NCI-H2196 (cell line): ENCODE data around the gene CDH4.
"Not testable (repeated sequence)": the region's sequence is repeated elsewhere in the genome, so short reads cannot be mapped to it uniquely, and the experiment has no call there.

Experiments
- DNase-seq: peaks from one replicate; lab custom pipeline; 2025; ENCODE audit not compliant: unreplicated experiment; lab: John Stamatoyannopoulos, UW

CDH4 gene

GRCh38 chr20:61973515-61974356 is 721.7 kb downstream of the CDH4 start:
- no peak for DNase-seq

GRCh38 chr20:61974357-61974665 is 722.2 kb downstream of the CDH4 start:
- no peak for DNase-seq

GRCh38 chr20:61975407-61976129 is 723.5 kb downstream of the CDH4 start:
- DNase-seq = no peak

GRCh38 chr20:61976263-61976643 is 724.2 kb downstream of the CDH4 start:
- DNase-seq = no peak

DNA sequence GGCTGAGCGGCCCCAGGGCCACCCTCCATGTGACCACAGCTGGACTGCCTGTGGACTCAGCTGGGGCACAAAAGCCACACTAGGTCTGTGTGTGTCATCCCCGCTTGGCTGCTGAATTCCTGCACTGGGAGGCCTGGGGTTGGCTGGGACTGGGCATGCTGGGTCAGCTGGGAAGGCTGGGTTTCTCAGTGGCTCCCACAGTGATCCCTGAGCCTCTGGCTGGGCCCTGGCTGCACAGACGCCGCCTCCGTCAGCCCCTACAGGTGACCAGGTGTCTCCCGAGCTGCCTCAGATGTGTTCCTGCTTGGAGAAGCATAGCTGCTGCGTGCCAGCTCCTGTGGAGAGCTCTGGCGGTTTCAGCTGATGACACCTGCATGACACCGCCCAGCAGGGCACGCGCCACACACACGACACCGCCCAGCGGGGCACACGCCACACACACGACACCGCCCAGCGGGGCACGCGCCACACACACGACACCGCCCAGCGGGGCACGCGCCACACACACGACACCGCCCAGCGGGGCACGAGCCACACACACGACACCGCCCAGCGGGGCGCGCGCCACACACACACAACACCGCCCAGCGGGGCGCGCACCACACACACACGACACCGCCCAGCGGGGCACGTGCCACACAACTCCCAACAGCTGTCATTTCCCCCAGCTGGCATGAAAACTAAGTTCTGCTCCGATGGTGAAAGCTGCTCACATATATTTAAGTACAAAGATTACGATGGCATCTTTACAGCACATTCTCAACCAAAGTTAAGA is 724.8 kb downstream of the CDH4 start:
- no peak for DNase-seq

- no peak for DNase-seq
Observed at GRCh38 chr20:61977419-61977786, 725.3 kb downstream of the CDH4 start.

- DNase-seq = no peak
Observed at GRCh38 chr20:61978491-61978890, 726.4 kb downstream of the CDH4 start.

GRCh38 chr20:61979090-61979489 is 727.0 kb downstream of the CDH4 start:
- DNase-seq = no peak

DNA sequence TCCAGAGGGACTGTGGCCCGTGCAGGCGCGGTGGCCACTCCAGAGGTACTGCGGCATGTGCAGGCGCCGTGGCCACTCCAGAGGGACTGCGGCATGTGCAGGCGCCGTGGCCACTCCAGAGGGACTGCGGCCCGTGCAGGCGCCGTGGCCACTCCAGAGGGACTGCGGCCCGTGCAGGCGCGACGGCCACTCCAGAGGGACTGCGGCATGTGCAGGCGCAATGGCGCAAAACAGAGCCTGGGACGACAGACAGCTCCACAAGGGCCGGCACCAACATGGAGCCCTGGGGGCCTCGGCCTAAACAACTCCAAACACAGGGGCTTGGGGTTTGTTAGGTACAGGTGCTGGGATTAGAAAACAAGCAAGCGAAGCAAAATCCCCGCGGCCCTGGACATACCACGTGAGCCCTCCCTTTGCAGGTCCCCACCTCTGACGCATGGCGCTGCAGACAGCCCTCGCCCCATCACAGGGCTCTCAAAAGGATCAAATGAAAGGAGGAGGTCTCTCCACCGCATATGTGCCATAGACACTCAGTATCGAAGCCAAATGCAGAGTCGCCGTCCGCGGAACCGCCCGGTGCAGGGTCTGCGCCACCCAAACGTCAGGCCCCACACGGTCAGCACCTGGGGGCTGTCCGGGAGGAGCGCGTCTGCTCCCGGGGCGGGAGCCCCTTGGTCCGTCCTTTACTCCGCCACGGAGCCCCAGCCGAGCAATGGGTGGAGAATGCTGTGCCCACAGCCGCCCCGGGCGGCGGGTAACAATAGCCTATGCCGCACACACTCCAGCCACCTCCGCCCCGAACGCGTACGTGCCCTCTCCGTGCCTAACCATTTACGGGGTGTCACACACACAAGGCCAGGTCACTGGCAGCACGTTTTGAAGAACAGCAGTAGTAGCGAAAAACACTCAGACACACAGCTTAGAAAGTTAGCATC is 727.9 kb downstream of the CDH4 start:
- no peak for DNase-seq

GRCh38 chr20:61980647-61981583 is 728.9 kb downstream of the CDH4 start:
- DNase-seq = no peak

DNA sequence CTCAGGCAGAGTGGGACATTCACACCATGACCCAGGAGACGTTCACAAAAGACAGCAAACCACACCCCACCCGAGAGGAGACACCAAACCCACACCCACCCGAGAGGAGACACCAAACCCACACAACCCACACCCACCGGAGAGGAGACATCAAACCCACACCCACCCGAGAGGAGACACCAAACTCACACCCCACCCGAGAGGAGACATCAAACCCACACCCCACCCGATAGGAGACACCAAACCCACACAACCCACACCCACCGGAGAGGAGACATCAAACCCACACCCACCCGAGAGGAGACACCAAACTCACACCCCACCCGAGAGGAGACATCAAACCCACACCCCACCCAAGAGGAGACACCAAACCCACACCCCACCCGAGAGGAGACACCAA is 729.6 kb downstream of the CDH4 start:
- not testable (repeated sequence) for DNase-seq

GRCh38 chr20:61982191-61982950 is 730.3 kb downstream of the CDH4 start:
- no peak for DNase-seq

- DNase-seq = no peak
Observed at GRCh38 chr20:61982951-61983315, 730.9 kb downstream of the CDH4 start.

DNA sequence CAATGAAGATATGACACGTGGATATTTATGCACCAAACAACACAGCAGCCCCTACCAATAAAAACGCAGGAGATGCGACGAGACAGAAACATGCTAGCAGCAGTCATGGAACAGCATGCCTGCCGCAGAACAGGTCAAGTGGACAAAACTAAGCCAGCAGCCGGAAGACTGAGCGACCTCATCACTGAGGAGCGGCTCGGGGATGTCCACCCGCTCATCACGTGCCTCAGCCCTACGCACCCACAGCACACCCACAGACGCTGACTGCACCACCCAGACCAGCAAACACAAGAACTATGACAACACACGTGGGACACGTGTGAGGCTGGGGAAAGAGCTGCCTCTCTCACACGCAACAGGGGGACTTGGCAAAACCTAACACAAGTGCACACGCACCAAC is 731.9 kb downstream of the CDH4 start:
- DNase-seq = no peak

DNA sequence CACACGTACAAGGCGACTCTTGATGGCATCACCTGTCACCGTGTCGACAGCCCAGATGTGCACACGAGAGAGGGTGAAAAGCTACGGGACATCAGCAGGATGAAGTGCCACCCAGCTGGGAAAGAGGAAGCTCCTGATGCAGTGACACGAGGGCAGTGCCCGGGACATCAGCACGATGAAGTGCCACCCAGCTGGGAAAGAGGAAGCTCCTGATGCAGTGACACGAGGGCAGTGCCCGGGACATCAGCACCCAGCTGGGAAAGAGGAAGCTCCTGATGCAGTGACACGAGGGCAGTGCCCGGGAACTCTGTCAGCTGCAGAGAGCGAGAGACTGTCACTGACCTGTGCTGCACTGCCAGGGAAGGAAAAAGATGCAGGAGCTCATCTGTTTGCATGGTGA is 732.4 kb downstream of the CDH4 start:
- not testable (repeated sequence) for DNase-seq

GRCh38 chr20:61985096-61985495 is 733.0 kb downstream of the CDH4 start:
- DNase-seq = no peak

GRCh38 chr20:61986762-61987321 is 734.8 kb downstream of the CDH4 start:
- no peak for DNase-seq

- no peak for DNase-seq
Observed at GRCh38 chr20:61988665-61989064, 736.6 kb downstream of the CDH4 start.

- DNase-seq = no peak
Observed at GRCh38 chr20:61989741-61990140, 737.7 kb downstream of the CDH4 start.
